Measurements from ENCODE around the gene TENM3.

Gene TENM3

GRCh38 chr4:182649698-182650477 is 406.7 kb downstream of the TENM3 start:
- H3K4me3 ChIP-seq (replicated peaks; ENCODE audit: low read depth, low read length): no peak overlapping the region
- no peak for DNase-seq (ENCODE audit: extremely low read depth, low read depth)
- TF ChIP-seq, protein P1, sequence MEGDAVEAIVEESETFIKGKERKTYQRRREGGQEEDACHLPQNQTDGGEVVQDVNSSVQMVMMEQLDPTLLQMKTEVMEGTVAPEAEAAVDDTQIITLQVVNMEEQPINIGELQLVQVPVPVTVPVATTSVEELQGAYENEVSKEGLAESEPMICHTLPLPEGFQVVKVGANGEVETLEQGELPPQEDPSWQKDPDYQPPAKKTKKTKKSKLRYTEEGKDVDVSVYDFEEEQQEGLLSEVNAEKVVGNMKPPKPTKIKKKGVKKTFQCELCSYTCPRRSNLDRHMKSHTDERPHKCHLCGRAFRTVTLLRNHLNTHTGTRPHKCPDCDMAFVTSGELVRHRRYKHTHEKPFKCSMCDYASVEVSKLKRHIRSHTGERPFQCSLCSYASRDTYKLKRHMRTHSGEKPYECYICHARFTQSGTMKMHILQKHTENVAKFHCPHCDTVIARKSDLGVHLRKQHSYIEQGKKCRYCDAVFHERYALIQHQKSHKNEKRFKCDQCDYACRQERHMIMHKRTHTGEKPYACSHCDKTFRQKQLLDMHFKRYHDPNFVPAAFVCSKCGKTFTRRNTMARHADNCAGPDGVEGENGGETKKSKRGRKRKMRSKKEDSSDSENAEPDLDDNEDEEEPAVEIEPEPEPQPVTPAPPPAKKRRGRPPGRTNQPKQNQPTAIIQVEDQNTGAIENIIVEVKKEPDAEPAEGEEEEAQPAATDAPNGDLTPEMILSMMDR (IDR thresholded peaks at IDR 0.05; ENCODE audit: low read depth, low read length, missing control alignments): no peak

DNA sequence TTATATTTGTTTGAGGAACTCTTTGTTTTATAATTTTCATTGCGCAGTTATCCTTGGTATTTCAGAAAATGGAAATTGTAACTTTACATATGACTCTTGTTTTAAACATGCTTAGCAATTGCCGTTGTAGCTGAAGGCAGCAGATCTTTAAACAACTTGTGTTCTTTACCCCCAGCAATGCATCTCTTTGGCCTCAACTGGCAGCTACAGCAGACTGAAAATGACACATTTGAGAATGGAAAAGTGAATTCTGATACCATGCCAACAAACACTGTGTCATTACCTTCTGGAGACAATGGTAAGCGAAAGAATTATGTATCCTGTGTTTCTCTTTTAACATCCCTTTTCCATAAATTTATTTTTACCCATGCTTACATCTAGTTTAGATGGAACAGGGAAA is 410.4 kb downstream of the TENM3 start:
- TF ChIP-seq, protein P1 (IDR thresholded peaks at IDR 0.05; ENCODE audit: low read depth, low read length, missing control alignments): no peak
- no peak for DNase-seq (ENCODE audit: extremely low read depth, low read depth)
- H3K4me3 ChIP-seq (replicated peaks; ENCODE audit: low read depth, low read length): no peak overlapping the region

DNA sequence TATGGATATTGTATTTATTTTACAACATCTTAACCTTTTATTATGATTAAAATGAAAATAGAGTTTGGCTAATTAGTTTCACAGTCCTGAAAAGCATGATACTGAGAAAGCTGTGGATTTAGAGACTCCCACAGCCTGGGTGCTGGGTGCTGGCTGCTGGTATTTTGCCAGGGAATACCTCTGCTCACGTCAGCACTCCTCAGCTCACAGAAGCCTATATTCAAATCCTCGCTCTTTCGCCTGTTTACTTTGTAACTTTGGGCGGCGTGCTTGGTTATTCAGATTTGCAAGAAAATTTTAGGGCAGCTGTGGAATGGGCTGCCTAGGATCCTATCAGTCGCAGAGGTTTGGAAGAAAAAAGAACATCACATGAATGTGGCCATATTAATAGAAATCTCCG is 412.1 kb downstream of the TENM3 start:
- TF ChIP-seq, protein P1 (IDR thresholded peaks at IDR 0.05; ENCODE audit: low read depth, low read length, missing control alignments): no peak
- H3K4me3 ChIP-seq (replicated peaks; ENCODE audit: low read depth, low read length): no peak overlapping the region
- no peak for DNase-seq (ENCODE audit: extremely low read depth, low read depth)

DNA sequence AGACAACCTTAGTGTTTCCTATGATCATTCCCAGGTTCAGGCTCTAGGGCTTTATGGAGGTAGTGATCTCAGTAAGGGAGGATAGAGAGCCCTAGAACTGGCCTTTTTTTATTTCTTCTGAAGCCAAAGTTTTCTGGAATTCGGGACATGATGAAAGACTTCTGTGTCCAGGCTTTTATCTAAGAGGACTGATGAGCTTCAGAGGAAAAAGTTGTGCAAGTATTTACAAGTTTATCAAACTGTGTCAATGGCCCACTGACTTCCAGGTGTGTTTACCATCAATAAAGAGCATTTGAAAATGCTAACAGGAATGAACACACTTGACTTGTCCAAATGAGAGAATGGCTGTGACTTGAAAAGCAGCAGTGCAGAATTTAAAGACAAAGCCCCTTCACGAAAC is 419.3 kb downstream of the TENM3 start:
- no peak overlapping the region for H3K4me3 ChIP-seq (replicated peaks; ENCODE audit: low read depth, low read length)
- TF ChIP-seq, protein P1 (IDR thresholded peaks at IDR 0.05; ENCODE audit: low read depth, low read length, missing control alignments): no peak
- no peak for DNase-seq (ENCODE audit: extremely low read depth, low read depth)

- TF ChIP-seq, protein P1 (IDR thresholded peaks at IDR 0.05; ENCODE audit: low read depth, low read length, missing control alignments): no peak
- DNase-seq (ENCODE audit: extremely low read depth, low read depth): no peak
- no peak overlapping the region for H3K4me3 ChIP-seq (replicated peaks; ENCODE audit: low read depth, low read length)
These were observed 428.0 kb downstream of the TENM3 start for GRCh38 chr4:182671231-182671630.

DNA sequence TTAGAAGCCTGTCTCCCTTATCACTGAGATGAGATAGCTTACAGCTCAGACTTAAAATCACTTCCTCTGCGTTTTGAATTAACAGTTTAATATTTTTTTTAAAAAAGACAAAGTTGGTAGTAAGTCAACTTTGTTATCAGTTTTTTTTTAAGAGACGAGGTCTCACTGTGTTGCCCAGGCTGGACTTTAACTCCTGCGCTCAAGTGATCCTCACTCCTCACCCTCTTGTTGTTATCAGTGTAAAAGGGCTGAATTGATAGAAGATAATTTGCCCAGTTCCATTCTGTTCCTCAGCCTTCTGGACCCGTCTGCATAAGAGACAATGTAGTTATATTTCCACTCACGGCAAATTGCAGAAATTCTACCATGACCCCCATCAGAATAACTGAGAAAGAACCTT is 428.5 kb downstream of the TENM3 start:
- no peak overlapping the region for H3K4me3 ChIP-seq (replicated peaks; ENCODE audit: low read depth, low read length)
- DNase-seq (ENCODE audit: extremely low read depth, low read depth): no peak
- TF ChIP-seq, protein P1 (IDR thresholded peaks at IDR 0.05; ENCODE audit: low read depth, low read length, missing control alignments): no peak

DNA sequence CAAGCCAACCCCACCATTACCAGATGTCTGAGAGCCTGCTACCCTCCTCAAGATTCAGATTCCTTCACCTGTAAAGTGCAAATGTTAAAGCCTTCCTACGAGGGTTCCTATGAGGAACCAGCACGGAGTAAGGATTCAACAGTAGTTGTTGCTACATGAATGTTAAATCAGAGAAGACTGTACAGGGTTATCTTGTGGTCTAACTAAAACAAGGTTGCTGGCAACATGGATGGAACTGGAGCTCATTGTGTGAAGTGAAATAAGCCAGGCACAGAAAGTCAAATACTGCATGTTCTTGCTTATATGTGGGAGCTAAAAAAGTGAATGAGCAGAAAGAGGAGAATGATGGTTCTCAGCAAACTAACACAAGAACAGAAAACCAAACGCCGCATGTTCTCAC is 435.4 kb downstream of the TENM3 start:
- H3K4me3 ChIP-seq (replicated peaks; ENCODE audit: low read depth, low read length): no peak overlapping the region
- DNase-seq (ENCODE audit: extremely low read depth, low read depth): no peak
- TF ChIP-seq, protein P1 (IDR thresholded peaks at IDR 0.05; ENCODE audit: low read depth, low read length, missing control alignments): no peak

Data from HFF-Myc (cell line).